ENCODE data around the gene VEGFA. TPM values are rescaled to one million over a fixed set of nuclear protein-coding genes. Genes with fewer than 3 reads are reported as not detected.

VEGFA gene
- polyA plus RNA-seq, 1 donor, result 312 TPM

DNA sequence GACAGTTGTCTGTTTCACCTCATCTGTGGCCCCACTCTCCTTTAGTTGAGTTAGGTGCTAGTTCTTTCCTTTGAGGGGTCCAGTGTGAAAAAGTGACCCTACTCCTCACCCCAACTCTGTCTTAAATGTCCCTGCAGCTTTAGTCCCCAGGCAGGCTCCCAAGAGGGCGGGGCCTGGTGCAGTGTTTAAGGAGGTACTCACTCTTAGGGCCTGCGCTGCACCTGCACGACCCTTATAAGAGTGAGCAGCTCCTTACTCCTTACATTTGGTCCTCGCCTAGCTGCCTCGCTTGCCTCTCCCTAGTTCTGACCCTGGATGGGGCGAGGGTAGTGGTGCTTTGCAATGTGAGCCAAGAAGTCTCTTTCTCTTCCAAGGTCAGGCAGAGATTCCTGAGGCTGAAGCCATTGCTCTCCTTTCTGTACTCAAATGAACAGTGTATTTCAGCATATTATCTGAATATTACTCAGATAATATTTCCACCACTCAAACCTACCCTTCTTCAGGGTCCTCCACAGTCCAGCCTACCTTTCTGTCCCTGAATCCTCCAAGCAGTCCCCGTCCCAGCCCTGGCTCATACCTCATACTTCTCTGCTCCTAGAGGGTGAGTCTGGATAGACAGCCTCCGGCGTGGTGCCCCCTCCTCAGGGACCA lies 11.9 kb upstream of the VEGFA start:
- no peak for DNase-seq

DNA sequence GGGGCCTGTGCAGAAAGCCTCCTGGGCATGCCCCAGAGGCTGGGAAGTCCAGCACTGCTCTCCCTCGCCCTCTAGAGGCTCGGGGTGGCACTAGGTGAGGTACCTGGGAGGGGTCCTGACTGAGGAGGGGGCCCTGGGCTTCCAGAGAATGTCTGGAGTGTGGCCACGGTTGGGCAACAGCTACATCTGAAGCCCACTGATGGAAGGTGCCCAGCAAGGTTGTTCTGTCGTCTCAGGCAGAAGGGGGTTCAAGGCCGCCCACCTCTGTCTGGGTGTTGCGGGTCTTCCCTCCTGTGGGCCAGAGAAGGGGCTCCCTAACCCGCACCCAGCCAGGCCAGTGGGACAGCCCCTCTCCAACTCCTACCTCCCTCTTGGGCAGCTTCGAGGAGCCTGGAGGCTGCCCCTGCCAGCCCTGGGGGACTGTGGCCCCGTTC lies 11.4 kb upstream of the VEGFA start:
- no peak for DNase-seq

DNA sequence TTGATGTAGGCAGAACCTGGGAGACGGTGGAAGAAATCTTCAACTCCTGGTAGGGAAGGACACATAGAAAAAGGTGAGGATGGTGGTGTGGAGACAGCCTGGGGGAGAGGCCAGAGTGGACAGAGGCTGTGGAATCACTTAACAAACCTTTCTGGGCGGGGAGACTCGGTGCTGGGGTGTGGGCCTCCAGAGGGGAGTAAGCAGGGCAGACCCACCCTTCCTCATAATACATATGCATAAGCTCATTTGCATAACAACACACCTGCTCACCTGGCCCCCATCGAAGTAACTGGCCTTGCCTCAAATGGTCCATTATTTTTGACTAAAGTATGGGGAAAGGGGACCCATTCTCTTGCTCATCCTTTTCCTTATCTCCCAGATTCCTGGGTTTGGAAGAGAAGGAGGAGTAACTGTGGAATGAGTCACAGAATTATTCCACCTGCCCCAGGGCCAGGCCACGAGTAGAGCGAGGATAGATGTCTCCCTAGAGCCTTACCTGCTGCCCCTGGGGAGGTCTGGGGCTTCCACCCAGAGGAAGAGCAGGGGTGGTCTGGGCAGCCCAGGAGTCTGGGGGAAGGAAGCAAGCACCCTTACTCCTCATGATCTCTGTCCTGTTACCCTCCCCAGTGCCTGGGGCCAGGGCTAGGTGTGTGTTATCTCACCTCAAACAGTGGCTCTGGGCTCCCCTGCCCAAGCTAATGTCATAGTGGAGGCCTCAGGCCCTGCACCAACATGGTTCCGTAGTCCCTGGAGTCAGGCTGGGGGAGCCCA lies 10.7 kb upstream of the VEGFA start:
- DNase-seq, result no peak

DNA sequence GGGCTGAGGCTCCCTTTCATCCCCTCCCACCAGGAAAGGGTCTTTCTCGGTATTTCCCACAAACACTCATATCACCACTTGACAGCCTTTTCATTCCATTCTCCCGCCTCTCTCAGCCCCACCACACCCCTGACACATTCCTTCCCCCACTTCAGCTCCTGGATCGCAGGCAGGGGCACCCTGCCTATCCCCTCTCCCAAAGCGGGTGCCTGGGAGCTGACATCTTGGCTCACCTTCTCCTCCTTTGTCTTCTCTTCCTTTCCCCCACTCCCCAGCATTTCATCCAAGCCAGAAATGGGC lies 10.2 kb upstream of the VEGFA start:
- no peak for DNase-seq

DNA sequence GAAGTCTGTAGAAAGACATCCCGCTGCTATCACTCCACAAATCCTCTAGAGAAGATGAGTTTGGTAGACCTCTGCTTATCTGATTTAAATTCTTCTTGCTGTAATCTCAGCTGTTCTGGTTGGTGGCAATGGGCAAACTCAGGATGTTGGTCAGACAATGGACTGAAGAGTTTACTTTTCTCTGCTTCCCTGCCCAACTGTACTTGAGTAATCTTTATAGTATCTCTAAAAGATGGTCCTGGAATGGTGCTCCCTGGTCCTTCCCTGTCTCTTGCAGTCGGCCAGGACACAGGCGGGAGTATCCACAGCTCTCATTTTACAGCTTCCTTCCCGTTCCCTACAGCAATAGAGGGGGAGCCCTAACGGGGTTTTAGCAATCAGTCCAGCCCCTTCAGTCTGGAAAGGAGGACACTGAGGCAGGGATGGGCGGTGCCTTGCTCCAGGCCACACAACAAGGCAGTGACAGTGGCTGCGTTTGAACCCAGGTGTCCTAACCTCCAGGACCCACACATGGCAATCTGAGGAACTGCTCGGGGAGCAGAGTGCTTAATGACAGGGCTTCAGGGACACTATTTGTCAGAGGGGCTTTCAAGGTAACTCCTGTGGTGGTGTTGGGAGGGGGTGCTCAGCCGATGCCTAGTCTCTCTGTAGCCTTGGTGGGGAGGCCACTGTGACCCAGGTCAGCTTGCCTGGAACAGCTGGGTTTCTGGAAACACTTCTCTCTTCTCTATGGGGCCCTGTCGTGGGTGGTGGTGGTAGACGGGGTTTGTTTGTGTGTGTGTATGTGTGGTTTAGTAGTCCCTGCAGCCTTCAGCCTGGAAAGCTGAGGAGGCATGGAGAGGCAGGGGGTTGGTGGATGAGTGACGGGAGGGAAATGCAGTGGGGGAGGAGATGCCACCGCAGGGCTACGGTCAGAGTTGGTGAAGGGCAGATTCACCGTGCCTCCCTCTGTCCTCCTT lies 9.5 kb upstream of the VEGFA start:
- DNase-seq, result no peak

DNA sequence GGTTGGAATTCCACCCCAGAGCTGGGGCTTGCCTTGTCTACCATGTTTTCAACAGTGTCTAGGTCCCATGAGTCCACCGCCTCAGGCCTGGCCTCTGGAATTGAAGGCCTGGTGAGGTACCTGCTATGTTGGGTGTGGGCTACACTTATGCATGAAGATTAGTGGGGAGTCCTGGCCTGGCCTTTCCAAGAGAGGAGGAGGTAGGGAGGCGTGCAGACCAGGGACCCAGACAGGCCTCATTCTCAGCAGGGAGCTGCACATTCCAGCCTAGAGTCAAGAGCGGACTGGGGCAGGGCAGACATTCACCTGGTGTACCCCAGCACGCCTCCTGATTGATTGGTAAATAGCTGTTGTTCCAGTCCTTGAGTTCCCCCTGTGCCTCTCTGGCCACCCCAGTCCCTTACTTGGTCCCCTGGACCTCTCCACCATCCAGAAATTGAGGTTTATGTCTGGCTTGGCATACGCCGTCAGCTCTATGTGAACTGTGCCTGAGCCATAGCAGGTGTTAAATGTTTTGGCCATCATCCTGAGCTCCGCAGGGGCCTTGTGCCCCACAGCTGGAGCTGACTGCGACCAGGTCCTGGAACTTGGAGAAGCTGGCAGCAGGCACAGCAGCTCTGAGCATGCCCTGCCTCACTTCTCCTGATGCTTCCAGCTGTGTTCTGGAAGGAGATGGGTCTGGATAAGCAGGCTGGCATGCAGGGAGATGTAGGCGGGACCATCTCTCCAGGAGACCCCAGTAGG lies 8.2 kb upstream of the VEGFA start:
- no peak for DNase-seq

DNA sequence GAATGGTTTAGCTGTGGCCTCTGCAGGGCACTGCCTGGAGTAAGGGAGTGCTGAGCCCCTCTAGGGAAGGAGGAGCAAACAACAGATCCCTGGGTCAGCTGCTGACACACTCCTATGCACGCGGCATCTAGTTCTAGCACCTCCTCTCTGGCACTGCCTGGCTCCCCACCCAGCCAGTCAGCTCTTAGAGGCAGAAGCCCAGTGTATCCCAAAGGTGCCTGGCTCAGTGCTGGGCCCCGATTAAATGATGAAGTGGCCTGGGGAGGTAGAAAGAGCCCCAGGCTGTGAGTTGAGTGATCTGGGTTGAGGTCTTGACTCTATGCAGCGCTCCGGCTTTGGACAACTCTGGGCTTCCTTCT lies 7.6 kb upstream of the VEGFA start:
- no peak for DNase-seq

DNA sequence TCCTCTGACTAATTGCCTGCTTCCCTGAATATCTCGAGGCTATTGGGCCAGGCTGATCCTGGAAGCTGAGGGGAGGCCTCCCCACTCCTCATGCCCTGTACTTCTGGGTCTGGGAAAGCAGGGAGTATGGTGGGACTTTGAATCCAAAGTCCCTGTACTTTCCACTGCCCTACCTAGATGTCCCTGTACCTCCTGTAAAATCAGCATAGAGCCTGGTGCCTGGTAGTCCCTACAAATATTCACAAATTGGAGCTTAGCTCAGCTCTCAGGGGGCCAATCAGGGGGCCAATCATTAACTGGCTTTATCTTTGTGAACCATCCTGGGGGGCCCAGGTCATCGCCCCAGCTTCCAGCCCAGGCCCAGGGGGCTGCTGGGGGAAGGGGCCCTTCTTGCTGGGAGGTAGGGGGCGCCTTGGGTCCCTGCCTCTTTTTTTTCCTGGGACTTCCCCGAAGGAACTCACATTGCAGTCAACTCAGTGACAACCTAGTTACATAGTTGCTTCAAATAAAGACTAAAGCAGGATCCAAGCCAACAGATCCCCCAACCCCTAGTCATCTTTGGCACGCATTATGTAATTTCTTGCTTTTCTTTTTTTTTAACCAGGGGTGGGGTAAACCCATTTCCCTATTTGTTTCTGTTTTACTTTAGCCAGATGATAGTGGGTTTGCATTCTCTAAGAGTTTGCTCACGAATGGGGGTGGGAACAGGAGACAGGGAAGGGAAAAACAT lies 6.9 kb upstream of the VEGFA start:
- DNase-seq, result no peak

DNA sequence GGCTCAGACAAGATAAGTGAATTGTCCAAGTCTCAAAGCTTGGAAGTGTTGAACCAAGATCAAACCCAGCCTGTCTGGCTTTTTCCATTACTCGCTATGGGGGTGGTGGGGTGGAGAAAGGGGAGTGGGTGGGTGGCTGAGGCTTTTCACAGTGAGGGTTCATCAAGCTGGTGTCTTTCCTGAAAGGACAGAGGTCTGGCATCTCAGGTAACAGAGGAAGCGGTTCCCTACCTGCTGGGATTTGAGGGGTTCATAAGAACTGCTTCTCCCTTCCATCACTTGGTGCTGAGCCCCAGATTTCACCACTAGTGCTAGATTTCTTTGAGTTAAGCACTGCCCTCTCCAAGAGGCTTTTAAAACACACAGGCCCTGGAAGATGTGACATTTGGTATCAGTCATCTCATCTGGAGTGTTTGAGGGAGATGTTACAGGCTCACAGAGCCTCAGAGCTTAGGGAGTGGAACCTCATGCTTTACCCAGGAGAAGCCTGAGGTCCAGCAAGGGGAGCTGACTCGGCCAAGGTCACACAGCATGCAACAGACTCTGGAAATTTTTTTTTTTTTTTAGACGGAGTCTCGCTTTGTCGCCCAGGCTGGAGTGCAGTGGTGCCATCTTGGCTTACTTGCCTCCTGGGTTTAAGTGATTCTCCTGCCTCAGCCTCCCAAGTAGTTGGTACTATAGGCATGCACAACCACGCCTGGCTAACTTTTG lies 6.0 kb upstream of the VEGFA start:
- DNase-seq, result no peak

DNA sequence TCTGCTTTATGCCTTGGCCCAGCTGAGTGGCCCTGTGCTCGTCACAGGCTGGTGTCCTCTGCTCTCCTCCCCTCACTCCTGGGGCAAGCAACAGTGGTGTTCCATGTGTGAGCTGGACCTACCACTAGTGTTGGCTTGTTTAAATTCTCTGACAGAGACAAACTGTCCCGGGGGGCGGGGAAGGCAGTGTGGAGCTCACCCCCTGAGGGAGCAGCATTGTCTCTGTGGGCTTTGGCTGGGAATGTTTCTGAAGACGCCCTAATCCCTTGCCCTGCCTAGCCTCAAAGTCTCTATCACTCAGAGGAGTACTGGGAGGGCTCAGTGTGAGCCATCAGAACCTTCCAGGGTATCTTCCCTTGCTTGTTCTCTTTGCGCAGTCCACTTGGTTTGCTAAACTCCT lies 5.2 kb upstream of the VEGFA start:
- no peak for DNase-seq

DNA sequence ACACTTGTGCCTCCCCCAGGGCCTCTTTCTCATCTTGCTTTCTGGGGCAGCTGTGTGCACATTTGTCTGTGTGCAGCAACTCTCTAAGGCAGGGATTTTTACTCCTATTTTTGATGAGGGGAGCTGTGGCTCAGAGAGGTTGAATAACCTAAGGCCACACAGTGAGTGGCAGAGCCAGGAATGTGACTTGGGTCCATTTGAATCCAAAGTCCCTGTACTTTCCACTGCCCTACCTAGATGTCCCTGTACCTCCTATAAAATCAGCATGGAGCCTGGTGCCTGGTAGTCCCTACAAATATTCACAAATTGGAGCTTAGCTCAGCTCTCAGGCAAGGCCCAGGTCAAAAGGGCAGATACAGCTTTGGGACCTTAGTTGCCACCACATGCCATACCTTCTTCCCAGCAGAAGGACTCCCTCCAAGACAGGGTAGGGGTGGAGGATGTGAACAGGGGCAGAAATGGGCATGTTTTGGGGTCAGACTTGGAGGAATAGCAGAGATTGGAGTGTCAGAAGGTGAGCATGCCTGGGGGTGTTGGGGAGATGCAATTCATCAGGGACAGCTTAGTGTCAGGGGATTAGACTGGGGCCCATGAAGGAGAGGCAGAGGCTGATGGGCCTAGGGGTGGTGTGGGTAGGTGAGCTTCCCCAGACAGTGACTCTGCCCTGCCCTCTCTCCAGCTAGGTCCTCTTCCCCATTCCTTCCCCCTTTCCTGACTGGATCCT lies 4.1 kb upstream of the VEGFA start:
- no peak for DNase-seq

DNA sequence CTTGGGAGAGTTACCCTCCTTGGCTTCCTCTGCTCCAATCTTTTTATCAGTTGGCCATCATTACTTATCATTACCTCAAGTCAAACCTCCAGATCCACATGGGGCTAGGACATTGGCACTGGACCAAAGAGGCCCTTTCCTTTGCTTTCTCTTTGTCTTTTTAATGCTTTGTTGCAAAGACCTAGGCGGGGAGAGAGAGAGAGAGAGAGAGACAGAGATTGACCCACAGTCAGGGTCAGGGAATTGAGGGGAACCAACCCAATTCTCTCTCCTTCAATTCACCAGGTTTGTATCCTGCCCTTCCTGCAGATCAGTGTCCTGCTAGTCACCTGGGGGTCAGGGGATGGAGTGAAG lies 3.5 kb upstream of the VEGFA start:
- DNase-seq, result no peak

DNA sequence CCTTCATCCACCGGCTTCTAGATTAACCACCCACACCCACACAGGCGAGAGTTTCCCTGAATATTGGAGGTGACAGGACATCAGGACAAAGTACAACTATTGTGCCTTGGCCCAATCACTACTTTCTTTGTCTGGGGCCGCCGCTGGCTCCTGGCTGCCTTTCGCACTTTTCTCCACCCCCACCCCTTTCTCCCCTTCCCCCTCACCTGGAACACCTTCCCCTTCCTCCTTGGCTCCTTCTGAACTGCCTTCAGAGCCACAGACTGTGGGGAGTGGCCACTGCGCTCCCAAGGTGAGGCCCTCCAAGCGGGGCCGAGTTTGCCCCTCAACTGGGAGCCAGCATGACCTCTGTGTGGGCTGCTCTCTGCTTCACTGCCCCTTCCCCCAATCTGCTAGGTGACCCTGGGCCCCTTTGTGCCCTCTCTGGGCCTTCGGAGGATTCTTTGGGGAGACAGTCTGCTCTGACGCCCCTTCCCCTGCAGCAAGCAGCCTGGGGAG lies 3.0 kb upstream of the VEGFA start:
- no peak for DNase-seq

DNA sequence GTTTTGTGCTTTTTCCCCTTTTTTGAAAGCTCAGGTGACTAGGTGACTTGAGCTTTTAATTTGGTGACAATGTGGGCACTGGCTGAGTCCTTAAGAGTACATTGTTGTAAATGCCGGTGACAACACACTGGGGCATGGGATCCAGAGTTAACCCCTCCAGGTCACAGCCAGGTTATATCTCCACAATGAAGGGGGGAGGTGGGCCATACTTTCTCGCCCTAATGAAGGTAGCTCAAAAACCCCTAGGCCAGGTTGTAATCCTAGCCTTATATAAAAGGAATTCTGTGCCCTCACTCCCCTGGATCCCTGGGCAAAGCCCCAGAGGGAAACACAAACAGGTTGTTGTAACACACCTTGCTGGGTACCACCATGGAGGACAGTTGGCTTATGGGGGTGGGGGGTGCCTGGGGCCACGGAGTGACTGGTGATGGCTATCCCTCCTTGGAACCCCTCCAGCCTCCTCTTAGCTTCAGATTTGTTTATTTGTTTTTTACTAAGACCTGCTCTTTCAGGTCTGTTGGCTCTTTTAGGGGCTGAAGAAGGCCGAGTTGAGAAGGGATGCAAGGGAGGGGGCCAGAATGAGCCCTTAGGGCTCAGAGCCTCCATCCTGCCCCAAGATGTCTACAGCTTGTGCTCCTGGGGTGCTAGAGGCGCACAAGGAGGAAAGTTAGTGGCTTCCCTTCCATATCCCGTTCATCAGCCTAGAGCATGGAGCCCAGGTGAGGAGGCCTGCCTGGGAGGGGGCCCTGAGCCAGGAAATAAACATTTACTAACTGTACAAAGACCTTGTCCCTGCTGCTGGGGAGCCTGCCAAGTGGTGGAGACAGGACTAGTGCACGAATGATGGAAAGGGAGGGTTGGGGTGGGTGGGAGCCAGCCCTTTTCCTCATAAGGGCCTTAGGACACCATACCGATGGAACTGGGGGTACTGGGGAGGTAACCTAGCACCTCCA lies 2.2 kb upstream of the VEGFA start:
- no peak for DNase-seq

DNA sequence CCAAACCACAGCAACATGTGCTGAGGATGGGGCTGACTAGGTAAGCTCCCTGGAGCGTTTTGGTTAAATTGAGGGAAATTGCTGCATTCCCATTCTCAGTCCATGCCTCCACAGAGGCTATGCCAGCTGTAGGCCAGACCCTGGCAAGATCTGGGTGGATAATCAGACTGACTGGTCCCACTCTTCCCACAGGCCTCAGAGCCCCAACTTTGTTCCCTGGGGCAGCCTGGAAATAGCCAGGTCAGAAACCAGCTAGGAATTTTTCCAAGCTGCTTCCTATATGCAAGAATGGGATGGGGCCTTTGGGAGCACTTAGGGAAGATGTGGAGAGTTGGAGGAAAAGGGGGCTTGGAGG lies 1.5 kb upstream of the VEGFA start:
- DNase-seq, result no peak

DNA sequence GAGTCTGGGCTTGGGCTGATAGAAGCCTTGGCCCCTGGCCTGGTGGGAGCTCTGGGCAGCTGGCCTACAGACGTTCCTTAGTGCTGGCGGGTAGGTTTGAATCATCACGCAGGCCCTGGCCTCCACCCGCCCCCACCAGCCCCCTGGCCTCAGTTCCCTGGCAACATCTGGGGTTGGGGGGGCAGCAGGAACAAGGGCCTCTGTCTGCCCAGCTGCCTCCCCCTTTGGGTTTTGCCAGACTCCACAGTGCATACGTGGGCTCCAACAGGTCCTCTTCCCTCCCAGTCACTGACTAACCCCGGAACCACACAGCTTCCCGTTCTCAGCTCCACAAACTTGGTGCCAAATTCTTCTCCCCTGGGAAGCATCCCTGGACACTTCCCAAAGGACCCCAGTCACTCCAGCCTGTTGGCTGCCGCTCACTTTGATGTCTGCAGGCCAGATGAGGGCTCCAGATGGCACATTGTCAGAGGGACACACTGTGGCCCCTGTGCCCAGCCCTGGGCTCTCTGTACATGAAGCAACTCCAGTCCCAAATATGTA lies 957 bp upstream of the VEGFA start:
- DNase-seq, result no peak

DNA sequence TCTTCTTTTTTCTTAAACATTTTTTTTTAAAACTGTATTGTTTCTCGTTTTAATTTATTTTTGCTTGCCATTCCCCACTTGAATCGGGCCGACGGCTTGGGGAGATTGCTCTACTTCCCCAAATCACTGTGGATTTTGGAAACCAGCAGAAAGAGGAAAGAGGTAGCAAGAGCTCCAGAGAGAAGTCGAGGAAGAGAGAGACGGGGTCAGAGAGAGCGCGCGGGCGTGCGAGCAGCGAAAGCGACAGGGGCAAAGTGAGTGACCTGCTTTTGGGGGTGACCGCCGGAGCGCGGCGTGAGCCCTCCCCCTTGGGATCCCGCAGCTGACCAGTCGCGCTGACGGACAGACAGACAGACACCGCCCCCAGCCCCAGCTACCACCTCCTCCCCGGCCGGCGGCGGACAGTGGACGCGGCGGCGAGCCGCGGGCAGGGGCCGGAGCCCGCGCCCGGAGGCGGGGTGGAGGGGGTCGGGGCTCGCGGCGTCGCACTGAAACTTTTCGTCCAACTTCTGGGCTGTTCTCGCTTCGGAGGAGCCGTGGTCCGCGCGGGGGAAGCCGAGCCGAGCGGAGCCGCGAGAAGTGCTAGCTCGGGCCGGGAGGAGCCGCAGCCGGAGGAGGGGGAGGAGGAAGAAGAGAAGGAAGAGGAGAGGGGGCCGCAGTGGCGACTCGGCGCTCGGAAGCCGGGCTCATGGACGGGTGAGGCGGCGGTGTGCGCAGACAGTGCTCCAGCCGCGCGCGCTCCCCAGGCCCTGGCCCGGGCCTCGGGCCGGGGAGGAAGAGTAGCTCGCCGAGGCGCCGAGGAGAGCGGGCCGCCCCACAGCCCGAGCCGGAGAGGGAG lies 580 bp downstream of the VEGFA start:
- no peak for DNase-seq

Measured in left kidney (tissue), 2 donors.